HUES6 (cell line): Measurements from ENCODE around the gene MAPK14.
"Not testable (repeated sequence)": the region's sequence is repeated elsewhere in the genome, so short reads cannot be mapped to it uniquely, and the experiment has no call there.

Source experiments
- H3K27ac ChIP-seq: 2 replicates; pipeline ENCODE4 v1.7.0; 2013; ENCODE audit warnings: low read depth, mild to moderate bottlenecking, low read length, inconsistent platforms
- H3K27me3 ChIP-seq: 2 replicates; pipeline ENCODE4 v1.6.1; 2013; ENCODE audit warnings: low read length; ENCODE audit not compliant: control insufficient read depth, insufficient read depth
- H3K36me3 ChIP-seq: 2 replicates; pipeline ENCODE4 v1.6.1; 2013; ENCODE audit warnings: low read length; ENCODE audit not compliant: control insufficient read depth, insufficient read depth
- H3K4me1 ChIP-seq: 2 replicates; pipeline ENCODE4 v1.6.1; 2013; ENCODE audit warnings: low read length; ENCODE audit not compliant: control insufficient read depth, insufficient read depth
- H3K4me3 ChIP-seq: 2 replicates; pipeline ENCODE4 v1.5.1; 2013; ENCODE audit warnings: low read depth, low read length
- H3K9ac ChIP-seq: one replicate; pipeline ENCODE4 v1.6.1; 2013; ENCODE audit warnings: mild to moderate bottlenecking, low read length
- H3K9me3 ChIP-seq: 2 replicates; pipeline ENCODE4 v1.6.1; 2013; ENCODE audit warnings: low read depth, low read length; ENCODE audit not compliant: control insufficient read depth, insufficient read depth

The MAPK14 gene

GRCh38 chr6:36023996-36024795 is 3.4 kb upstream of the MAPK14 start, which contains the start of gene SLC26A8:
Gene SLC26A8 (minus strand): TSS chr6:36024641. CDS start chr6:36019707, 4,934 bp downstream.
- H3K4me3 ChIP-seq: peak within 1 kb of the TSS; percentile 71

GRCh38 chr6:36025260-36025931 is 2.2 kb upstream of the MAPK14 start:
- Histone ChIP-seq H3K4me1 (peaks cover 28% of the 10 kb centered on the region), H3K9me3 (no peaks in the 10 kb centered on the region), H3K36me3 (no peaks in the 10 kb centered on the region), H3K27ac (no peak overlapping the region), H3K27me3 (peaks cover 9% of the 10 kb centered on the region; the same call in 1 of the 2 replicates), H3K4me3 (peak overlapping the region; percentile 24; the same call in 1 of the 2 replicates), H3K9ac (no peak overlapping the region)

More at GRCh38 chr6:36023996-36024795, 3.4 kb upstream of the MAPK14 start, which contains the start of gene SLC26A8:
- Histone ChIP-seq H3K4me1 (peaks cover 28% of the 10 kb centered on the region), H3K36me3 (no peaks in the 10 kb centered on the region), H3K9ac (peak within 1 kb of the TSS; percentile 54), H3K27ac (no peak within 1 kb of the TSS), H3K27me3 (peaks cover 9% of the 10 kb centered on the region; the same call in 1 of the 2 replicates), H3K9me3 (no peaks in the 10 kb centered on the region)

GRCh38 chr6:36025932-36026327 is 1.7 kb upstream of the MAPK14 start:
- Histone ChIP-seq H3K27me3 (peaks cover 9% of the 10 kb centered on the region; the same call in 1 of the 2 replicates), H3K9ac (no peak overlapping the region), H3K4me1 (peaks cover 28% of the 10 kb centered on the region), H3K9me3 (no peaks in the 10 kb centered on the region), H3K36me3 (no peaks in the 10 kb centered on the region), H3K27ac (peak overlapping the region; percentile 31; the same call in 1 of the 2 replicates), H3K4me3 (peak overlapping the region; percentile 24; the same call in 1 of the 2 replicates)

GRCh38 chr6:36028088-36028876 is 674 bp downstream of the MAPK14 start:
- Histone ChIP-seq H3K9me3 (no peaks in the 10 kb centered on the region), H3K4me1 (peaks cover 31% of the 10 kb centered on the region), H3K27ac (peak overlapping the region; percentile 74; the same call in 1 of the 2 replicates), H3K36me3 (no peaks in the 10 kb centered on the region), H3K27me3 (peaks cover 9% of the 10 kb centered on the region; the same call in 1 of the 2 replicates), H3K4me3 (peak overlapping the region; percentile 85), H3K9ac (peak overlapping the region; percentile 96)

GRCh38 chr6:36028877-36029324 is 1.3 kb downstream of the MAPK14 start:
- Histone ChIP-seq H3K27ac (no peak overlapping the region; the same call in 1 of the 2 replicates), H3K4me3 (peak overlapping the region; percentile 85), H3K4me1 (peaks cover 31% of the 10 kb centered on the region), H3K36me3 (no peaks in the 10 kb centered on the region), H3K9ac (peak overlapping the region; percentile 96), H3K9me3 (no peaks in the 10 kb centered on the region), H3K27me3 (peaks cover 9% of the 10 kb centered on the region; the same call in 1 of the 2 replicates)

- H3K36me3 ChIP-seq: no peaks in the 10 kb centered on the region
- peak overlapping the region; percentile 96 for H3K9ac ChIP-seq
- H3K9me3 ChIP-seq: no peaks in the 10 kb centered on the region
- H3K4me3 ChIP-seq: peak overlapping the region; percentile 85
- H3K4me1 ChIP-seq: peaks cover 30% of the 10 kb centered on the region
- peaks cover 5% of the 10 kb centered on the region; the same call in 1 of the 2 replicates for H3K27me3 ChIP-seq
- H3K27ac ChIP-seq: no peak overlapping the region; the same call in 1 of the 2 replicates
These were observed 1.9 kb downstream of the MAPK14 start for GRCh38 chr6:36029464-36029863.

- Histone ChIP-seq H3K9ac (no peak overlapping the region), H3K9me3 (no peaks in the 10 kb centered on the region), H3K4me1 (peaks cover 8% of the 10 kb centered on the region), H3K27me3 (no peaks in the 10 kb centered on the region), H3K4me3 (no peak overlapping the region), H3K36me3 (no peaks in the 10 kb centered on the region), H3K27ac (no peak overlapping the region)
These were observed 4.7 kb downstream of the MAPK14 start for GRCh38 chr6:36032261-36032660.

GRCh38 chr6:36033144-36033543 is 5.5 kb downstream of the MAPK14 start:
- not testable (repeated sequence) for H3K27me3 ChIP-seq, H3K36me3 ChIP-seq, H3K9ac ChIP-seq, H3K4me3 ChIP-seq, H3K9me3 ChIP-seq, H3K27ac ChIP-seq
- peaks cover 13% of the 10 kb centered on the region for H3K4me1 ChIP-seq

GRCh38 chr6:36033935-36034334 is 6.3 kb downstream of the MAPK14 start:
- no peaks in the 10 kb centered on the region for H3K9me3 ChIP-seq
- H3K27me3 ChIP-seq: no peaks in the 10 kb centered on the region
- no peaks in the 10 kb centered on the region for H3K36me3 ChIP-seq
- H3K27ac ChIP-seq: no peak overlapping the region
- no peak overlapping the region for H3K9ac ChIP-seq
- H3K4me1 ChIP-seq: peaks cover 19% of the 10 kb centered on the region
- no peak overlapping the region for H3K4me3 ChIP-seq

- Histone ChIP-seq H3K27me3 (no peaks in the 10 kb centered on the region), H3K4me1 (peaks cover 19% of the 10 kb centered on the region), H3K4me3 (no peak overlapping the region), H3K36me3 (no peaks in the 10 kb centered on the region), H3K9ac (no peak overlapping the region), H3K9me3 (no peaks in the 10 kb centered on the region), H3K27ac (no peak overlapping the region; the same call in 1 of the 2 replicates)
These were observed 6.8 kb downstream of the MAPK14 start for GRCh38 chr6:36034441-36034840.
